Adipocyte (in vitro differentiated cells): ENCODE results near the gene UBE2M.
A peak's percentile ranks its signal among the peaks of the same experiment; 100 is the strongest.

Source experiments
- DNase-seq: peaks from one replicate; pipeline ENCODE4 v3.0.0-alpha.2; 2015; ENCODE audit warnings: low read depth
- H3K27me3 ChIP-seq: replicated peaks from 2 replicates; pipeline ENCODE4 v1.7.0; 2013; ENCODE audit warnings: mild to moderate bottlenecking, low read length, moderate library complexity; ENCODE audit not compliant: control insufficient read depth, insufficient read depth
- H3K36me3 ChIP-seq: 2 replicates; pipeline ENCODE4 v1.7.0; 2013; ENCODE audit warnings: low read length, mild to moderate bottlenecking, moderate library complexity; ENCODE audit not compliant: control insufficient read depth, insufficient read depth, severe bottlenecking
- H3K4me1 ChIP-seq: 2 replicates; pipeline ENCODE4 v1.7.0; 2013; ENCODE audit warnings: mild to moderate bottlenecking, low read length, moderate library complexity; ENCODE audit not compliant: control insufficient read depth, insufficient read depth
- H3K4me3 ChIP-seq: 2 replicates; pipeline ENCODE4 v1.7.0; 2013; ENCODE audit warnings: mild to moderate bottlenecking, low read length, moderate library complexity
- H3K9ac ChIP-seq: 2 replicates; pipeline ENCODE4 v1.7.0; 2013; ENCODE audit warnings: mild to moderate bottlenecking, low read length, moderate library complexity
- H3K9me3 ChIP-seq: 2 replicates; pipeline ENCODE4 v1.7.0; 2013; ENCODE audit warnings: mild to moderate bottlenecking, low read length, moderate library complexity; ENCODE audit not compliant: control insufficient read depth

The UBE2M gene

GRCh38 chr19:58569191-58569942 is 11.0 kb upstream of the UBE2M start:
- H3K27me3 ChIP-seq = no peaks in the 10 kb centered on the region
- H3K9me3 ChIP-seq = no peaks in the 10 kb centered on the region
- H3K4me3 ChIP-seq = no peak overlapping the region
- H3K4me1 ChIP-seq = peaks cover 17% of the 10 kb centered on the region
- no peak overlapping the region for H3K9ac ChIP-seq
- H3K36me3 ChIP-seq = peaks cover 18% of the 10 kb centered on the region
- DNase-seq = no peak

- H3K9ac ChIP-seq = no peak overlapping the region
Measured at GRCh38 chr19:58568453-58569130, 10.2 kb upstream of the UBE2M start.

DNA sequence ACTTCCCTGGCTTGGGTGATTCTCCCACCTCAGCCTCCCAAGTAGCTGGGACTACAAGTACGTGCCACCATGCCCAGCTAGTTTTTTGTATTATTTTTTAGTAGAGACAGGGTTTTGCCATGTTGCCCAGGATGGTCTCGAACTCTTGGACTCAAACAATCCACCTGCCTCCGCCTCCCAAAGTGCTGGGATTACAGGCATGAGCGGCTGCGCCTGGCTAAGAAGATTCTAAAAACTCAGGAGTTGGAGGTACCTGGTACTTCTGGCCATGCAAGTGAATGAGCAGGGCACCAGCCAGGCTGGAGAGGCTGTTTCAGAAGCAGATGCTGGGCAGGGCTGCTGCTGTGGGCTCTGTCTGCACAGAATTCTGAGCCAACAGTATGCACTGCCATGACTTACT is 8.6 kb upstream of the UBE2M start:
- peaks cover 19% of the 10 kb centered on the region for H3K4me1 ChIP-seq
- no peaks in the 10 kb centered on the region for H3K27me3 ChIP-seq
- peaks cover 18% of the 10 kb centered on the region for H3K36me3 ChIP-seq

More at GRCh38 chr19:58568453-58569130, 10.2 kb upstream of the UBE2M start:
- H3K36me3 ChIP-seq = peaks cover 18% of the 10 kb centered on the region
- peaks cover 11% of the 10 kb centered on the region for H3K4me1 ChIP-seq
- H3K9me3 ChIP-seq = no peaks in the 10 kb centered on the region
- no peak for DNase-seq
- no peak overlapping the region for H3K4me3 ChIP-seq
- H3K27me3 ChIP-seq = no peaks in the 10 kb centered on the region

GRCh38 chr19:58563823-58564222 is 5.4 kb upstream of the UBE2M start:
- no peaks in the 10 kb centered on the region for H3K27me3 ChIP-seq
- H3K9me3 ChIP-seq = no peaks in the 10 kb centered on the region
- peaks cover 8% of the 10 kb centered on the region for H3K36me3 ChIP-seq
- DNase-seq = no peak
- no peak overlapping the region for H3K9ac ChIP-seq
- no peak overlapping the region for H3K4me3 ChIP-seq
- peaks cover 28% of the 10 kb centered on the region for H3K4me1 ChIP-seq

More for the DNA sequence above, 8.6 kb upstream of the UBE2M start:
- Histone ChIP-seq H3K4me3 (no peak overlapping the region), H3K9me3 (no peaks in the 10 kb centered on the region), H3K9ac (no peak overlapping the region)
- DNase-seq = no peak

DNA sequence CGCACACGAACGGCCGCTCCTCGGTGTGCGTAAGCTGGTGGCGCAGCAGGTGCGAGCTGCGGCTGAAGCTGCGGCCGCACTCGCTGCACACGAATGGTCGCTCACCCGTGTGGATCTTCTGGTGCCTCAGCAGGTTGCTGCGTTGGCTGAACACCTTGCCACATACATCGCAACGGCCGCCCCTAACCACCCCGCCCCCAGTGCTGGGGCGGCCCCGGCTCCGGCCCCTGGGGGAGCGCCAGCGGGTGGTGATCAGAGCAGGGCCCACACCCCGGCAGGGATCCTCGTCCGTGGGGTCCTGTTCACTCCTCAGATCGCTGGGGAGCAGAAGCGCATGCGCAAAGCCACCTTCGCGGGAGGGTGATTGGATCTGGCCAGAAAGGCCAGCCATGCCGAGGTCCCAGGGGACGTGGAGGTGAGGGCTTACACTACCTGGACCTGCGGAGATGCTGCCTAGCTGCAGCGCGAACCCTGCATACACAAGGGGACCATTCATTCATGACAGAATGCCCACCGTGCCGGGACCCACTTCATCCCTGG is 4.7 kb upstream of the UBE2M start:
- H3K27me3 ChIP-seq = no peaks in the 10 kb centered on the region
- peak overlapping the region; percentile 64 for H3K4me3 ChIP-seq
- no peaks in the 10 kb centered on the region for H3K9me3 ChIP-seq
- peaks cover 8% of the 10 kb centered on the region for H3K36me3 ChIP-seq
- peak overlapping the region; percentile 74 for H3K9ac ChIP-seq
- DNase-seq = peak; percentile 25
- peaks cover 28% of the 10 kb centered on the region for H3K4me1 ChIP-seq

- peak overlapping the region; percentile 74 for H3K9ac ChIP-seq
- H3K36me3 ChIP-seq = peaks cover 7% of the 10 kb centered on the region
- H3K27me3 ChIP-seq = no peaks in the 10 kb centered on the region
- peak overlapping the region; percentile 64 for H3K4me3 ChIP-seq
- no peaks in the 10 kb centered on the region for H3K9me3 ChIP-seq
- DNase-seq = peak; percentile 52
- peaks cover 28% of the 10 kb centered on the region for H3K4me1 ChIP-seq
Measured at GRCh38 chr19:58562122-58563033, 4.0 kb upstream of the UBE2M start.

DNA sequence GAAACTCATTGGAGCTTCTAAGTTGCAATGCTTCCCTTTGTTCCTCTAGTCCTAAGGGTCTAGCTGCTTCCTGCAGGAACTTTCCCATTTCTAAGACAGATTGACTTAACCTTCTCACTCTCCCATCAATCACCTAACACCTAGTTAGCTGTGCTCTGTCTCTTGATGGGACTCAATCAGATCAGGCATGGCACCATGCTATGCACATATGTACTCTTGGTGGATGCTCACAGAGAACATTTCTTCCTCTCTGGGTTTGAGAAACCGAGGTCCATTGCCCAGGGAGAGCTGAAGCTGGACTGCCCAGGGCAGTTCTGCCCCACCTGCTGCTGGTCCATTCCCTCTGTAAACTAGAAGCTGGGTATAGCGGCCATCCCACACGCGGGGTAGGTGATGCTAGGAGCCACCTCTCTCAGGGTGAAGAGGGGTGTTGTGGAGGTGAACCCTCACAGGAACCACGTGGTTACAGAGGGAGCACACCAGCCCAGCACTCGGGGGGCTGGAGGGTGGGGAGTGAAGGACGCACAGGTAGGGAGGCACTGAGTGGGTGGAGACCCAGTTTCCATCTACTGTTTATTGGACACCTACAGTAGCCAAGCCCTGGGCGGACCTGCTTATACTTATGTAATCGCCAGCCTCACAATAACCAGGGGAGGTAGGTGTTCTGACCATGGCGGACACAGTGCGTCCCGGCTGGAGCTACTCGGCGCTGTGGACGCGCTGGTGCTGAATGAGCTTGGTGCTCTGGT is 3.1 kb upstream of the UBE2M start:
- Histone ChIP-seq H3K9me3 (no peaks in the 10 kb centered on the region), H3K9ac (peak overlapping the region; percentile 74), H3K27me3 (no peaks in the 10 kb centered on the region), H3K36me3 (peaks cover 6% of the 10 kb centered on the region), H3K4me1 (peaks cover 37% of the 10 kb centered on the region), H3K4me3 (peak overlapping the region; percentile 64)
- no peak for DNase-seq

GRCh38 chr19:58560921-58561320 is 2.5 kb upstream of the UBE2M start:
- no peaks in the 10 kb centered on the region for H3K27me3 ChIP-seq
- H3K4me1 ChIP-seq = peaks cover 43% of the 10 kb centered on the region
- H3K36me3 ChIP-seq = peaks cover 12% of the 10 kb centered on the region
- H3K9ac ChIP-seq = no peak overlapping the region
- H3K9me3 ChIP-seq = no peaks in the 10 kb centered on the region
- DNase-seq = no peak
- H3K4me3 ChIP-seq = no peak overlapping the region

GRCh38 chr19:58560007-58560887 is 1.8 kb upstream of the UBE2M start:
- Histone ChIP-seq H3K4me1 (peaks cover 48% of the 10 kb centered on the region), H3K9me3 (no peaks in the 10 kb centered on the region), H3K9ac (peak overlapping the region; percentile 98), H3K36me3 (peaks cover 16% of the 10 kb centered on the region), H3K27me3 (no peaks in the 10 kb centered on the region), H3K4me3 (peak overlapping the region; percentile 92)
- DNase-seq = no peak
